Mononuclear cell (primary cell): Measurements from ENCODE around the gene STOML1. TPM values are rescaled to one million over a fixed set of nuclear protein-coding genes. Genes with fewer than 3 reads are reported as not detected.

Experiments
- H3K27me3 ChIP-seq: 2 replicates; pipeline ENCODE4 v1.6.0; 2011; ENCODE audit warnings: low read length, control low read depth; ENCODE audit not compliant: insufficient read depth
- H3K4me1 ChIP-seq: 2 replicates; pipeline ENCODE4 v1.5.1; 2011; ENCODE audit warnings: mild to moderate bottlenecking, low read length, control low read depth; ENCODE audit not compliant: insufficient read depth
- H3K4me3 ChIP-seq: 2 replicates; pipeline ENCODE4 v1.5.1; 2011; ENCODE audit warnings: mild to moderate bottlenecking, low read length, moderate library complexity
- H3K9me3 ChIP-seq: 2 replicates; pipeline ENCODE4 v1.5.1; 2011; ENCODE audit warnings: low read depth, mild to moderate bottlenecking, control low read depth, low read length
- total RNA-seq: library from RNA; depleted of rRNA; stranded (reverse); fragments of >200 nt; gene quantifications from one replicate; pipeline ENCODE4 v1.2.3, GENCODE V29; 2012

STOML1 gene
- total RNA-seq, 1 donor = 2.2 TPM

- Histone ChIP-seq H3K9me3 (no peaks in the 10 kb centered on the region), H3K4me3 (no peak overlapping the region), H3K27me3 (no peaks in the 10 kb centered on the region), H3K4me1 (peaks cover 7% of the 10 kb centered on the region)
Measured at GRCh38 chr15:73951601-73952000, 40.5 kb downstream of the STOML1 start.

- Histone ChIP-seq H3K4me3 (no peak overlapping the region), H3K27me3 (no peaks in the 10 kb centered on the region), H3K9me3 (no peaks in the 10 kb centered on the region), H3K4me1 (peaks cover 5% of the 10 kb centered on the region)
Measured at GRCh38 chr15:73950831-73951561, 41.1 kb downstream of the STOML1 start.

GRCh38 chr15:73950479-73950830 lies 41.6 kb downstream of the STOML1 start:
- Histone ChIP-seq H3K4me3 (no peak overlapping the region), H3K27me3 (no peaks in the 10 kb centered on the region), H3K9me3 (no peaks in the 10 kb centered on the region), H3K4me1 (peaks cover 5% of the 10 kb centered on the region)

GRCh38 chr15:73949496-73949895 lies 42.6 kb downstream of the STOML1 start:
- H3K4me1 ChIP-seq = peaks cover 5% of the 10 kb centered on the region
- no peaks in the 10 kb centered on the region for H3K9me3 ChIP-seq
- no peaks in the 10 kb centered on the region for H3K27me3 ChIP-seq
- H3K4me3 ChIP-seq = no peak overlapping the region

GRCh38 chr15:73948982-73949381 lies 43.1 kb downstream of the STOML1 start:
- H3K27me3 ChIP-seq = no peaks in the 10 kb centered on the region
- peaks cover 5% of the 10 kb centered on the region for H3K4me1 ChIP-seq
- H3K9me3 ChIP-seq = no peaks in the 10 kb centered on the region
- no peak overlapping the region for H3K4me3 ChIP-seq

- Histone ChIP-seq H3K27me3 (no peaks in the 10 kb centered on the region), H3K4me1 (peaks cover 5% of the 10 kb centered on the region), H3K4me3 (no peak overlapping the region), H3K9me3 (no peaks in the 10 kb centered on the region)
Measured at GRCh38 chr15:73948396-73948795, 43.7 kb downstream of the STOML1 start.

GRCh38 chr15:73947651-73948050 lies 44.4 kb downstream of the STOML1 start:
- H3K9me3 ChIP-seq = no peaks in the 10 kb centered on the region
- H3K4me1 ChIP-seq = peaks cover 5% of the 10 kb centered on the region
- H3K27me3 ChIP-seq = no peaks in the 10 kb centered on the region
- no peak overlapping the region for H3K4me3 ChIP-seq

- Histone ChIP-seq H3K4me1 (peaks cover 10% of the 10 kb centered on the region), H3K4me3 (no peak overlapping the region), H3K9me3 (no peaks in the 10 kb centered on the region)
Measured at GRCh38 chr15:73946795-73947370, 45.2 kb downstream of the STOML1 start.

GRCh38 chr15:73946046-73946721 lies 45.9 kb downstream of the STOML1 start:
- H3K4me1 ChIP-seq = peaks cover 8% of the 10 kb centered on the region

More at GRCh38 chr15:73946795-73947370, 45.2 kb downstream of the STOML1 start:
- H3K27me3 ChIP-seq = no peaks in the 10 kb centered on the region

GRCh38 chr15:73945130-73945508 lies 47.0 kb downstream of the STOML1 start:
- no peaks in the 10 kb centered on the region for H3K9me3 ChIP-seq
- peaks cover 5% of the 10 kb centered on the region for H3K4me1 ChIP-seq
- H3K4me3 ChIP-seq = no peak overlapping the region
- H3K27me3 ChIP-seq = no peaks in the 10 kb centered on the region

More at GRCh38 chr15:73946046-73946721, 45.9 kb downstream of the STOML1 start:
- Histone ChIP-seq H3K9me3 (no peaks in the 10 kb centered on the region), H3K4me3 (no peak overlapping the region), H3K27me3 (no peaks in the 10 kb centered on the region)

- no peaks in the 10 kb centered on the region for H3K9me3 ChIP-seq
- no peaks in the 10 kb centered on the region for H3K27me3 ChIP-seq
- peaks cover 5% of the 10 kb centered on the region for H3K4me1 ChIP-seq
- H3K4me3 ChIP-seq = no peak overlapping the region
Measured at GRCh38 chr15:73944161-73945129, 47.6 kb downstream of the STOML1 start.

GRCh38 chr15:73942751-73943270 lies 49.3 kb downstream of the STOML1 start:
- no peak overlapping the region for H3K4me3 ChIP-seq
- H3K4me1 ChIP-seq = peaks cover 5% of the 10 kb centered on the region
- no peaks in the 10 kb centered on the region for H3K27me3 ChIP-seq
- H3K9me3 ChIP-seq = no peaks in the 10 kb centered on the region

- no peak overlapping the region for H3K4me3 ChIP-seq
- H3K27me3 ChIP-seq = no peaks in the 10 kb centered on the region
- peaks cover 5% of the 10 kb centered on the region for H3K4me1 ChIP-seq
- H3K9me3 ChIP-seq = no peaks in the 10 kb centered on the region
Measured at GRCh38 chr15:73941871-73942635, 50.0 kb downstream of the STOML1 start.

- no peaks in the 10 kb centered on the region for H3K27me3 ChIP-seq
- H3K4me1 ChIP-seq = peaks cover 5% of the 10 kb centered on the region
- no peaks in the 10 kb centered on the region for H3K9me3 ChIP-seq
- H3K4me3 ChIP-seq = no peak overlapping the region
Measured at GRCh38 chr15:73941449-73941848, 50.6 kb downstream of the STOML1 start.
